Esophagus (tissue), 2 donors: ENCODE data around the gene ABCC9. TPM values are rescaled to one million over a fixed set of nuclear protein-coding genes. Genes with fewer than 3 reads are reported as not detected.
"Not testable (repeated sequence)": the region's sequence is repeated elsewhere in the genome, so short reads cannot be mapped to it uniquely, and the experiment has no call there.

Experiments
- H3K27ac ChIP-seq, 2 donors: one replicate each; pipeline ENCODE4 v1.5.1; 2013; ENCODE audit warnings: low read depth in 2 of 2, mild to moderate bottlenecking in 2 of 2, inconsistent platforms in 1 of 2, low read length in 1 of 2, moderate library complexity in 1 of 2
- H3K27me3 ChIP-seq, 2 donors: one replicate each; pipeline ENCODE4 v1.6.1; 2013; ENCODE audit warnings: low read length in 2 of 2, control low read depth in 1 of 2, mild to moderate bottlenecking in 1 of 2; ENCODE audit not compliant: insufficient read depth in 2 of 2, control insufficient read depth in 1 of 2
- H3K36me3 ChIP-seq, 2 donors: one replicate each; pipeline ENCODE4 v1.6.1; 2013; ENCODE audit warnings: low read length in 1 of 2; ENCODE audit not compliant: control insufficient read depth in 2 of 2, insufficient read depth in 2 of 2
- H3K4me1 ChIP-seq, 2 donors: one replicate each; pipeline ENCODE4 v1.6.1; 2013; ENCODE audit warnings: low read length in 1 of 2; ENCODE audit not compliant: control insufficient read depth in 2 of 2, insufficient read depth in 2 of 2
- H3K4me3 ChIP-seq, 2 donors: one replicate each; pipeline ENCODE4 v1.5.1; 2013; ENCODE audit warnings: low read length in 2 of 2, mild to moderate bottlenecking in 2 of 2, low read depth in 1 of 2, moderate library complexity in 1 of 2
- H3K9me3 ChIP-seq, 2 donors: one replicate each; pipeline ENCODE4 v1.6.1; 2013; ENCODE audit warnings: mild to moderate bottlenecking in 2 of 2, low read depth in 1 of 2, low read length in 1 of 2, moderate library complexity in 1 of 2; ENCODE audit not compliant: control insufficient read depth in 2 of 2, insufficient read depth in 1 of 2
- WGBS, 2 donors: extraction: QIAGEN DNeasy Blood & Tissue Kit; methylation state at CpG; one replicate each; pipeline ENCODE4 v1.1.7; 2013; 5-methylcytosine and 5-hydroxymethylcytosine counted together
- polyA plus RNA-seq, 2 donors: library from polyadenylated mRNA; stranded (reverse); fragments of 200-250 nt; gene quantifications; one replicate each; pipeline ENCODE4 v1.2.3, GENCODE V29; 2013
- donor health status: healthy with polysubstance abuse.
- donor health status: Bipolar disorder and iron deficiency.

ABCC9 gene
- polyA plus RNA-seq, 2 donors = 0.61 to 1.6 TPM

DNA sequence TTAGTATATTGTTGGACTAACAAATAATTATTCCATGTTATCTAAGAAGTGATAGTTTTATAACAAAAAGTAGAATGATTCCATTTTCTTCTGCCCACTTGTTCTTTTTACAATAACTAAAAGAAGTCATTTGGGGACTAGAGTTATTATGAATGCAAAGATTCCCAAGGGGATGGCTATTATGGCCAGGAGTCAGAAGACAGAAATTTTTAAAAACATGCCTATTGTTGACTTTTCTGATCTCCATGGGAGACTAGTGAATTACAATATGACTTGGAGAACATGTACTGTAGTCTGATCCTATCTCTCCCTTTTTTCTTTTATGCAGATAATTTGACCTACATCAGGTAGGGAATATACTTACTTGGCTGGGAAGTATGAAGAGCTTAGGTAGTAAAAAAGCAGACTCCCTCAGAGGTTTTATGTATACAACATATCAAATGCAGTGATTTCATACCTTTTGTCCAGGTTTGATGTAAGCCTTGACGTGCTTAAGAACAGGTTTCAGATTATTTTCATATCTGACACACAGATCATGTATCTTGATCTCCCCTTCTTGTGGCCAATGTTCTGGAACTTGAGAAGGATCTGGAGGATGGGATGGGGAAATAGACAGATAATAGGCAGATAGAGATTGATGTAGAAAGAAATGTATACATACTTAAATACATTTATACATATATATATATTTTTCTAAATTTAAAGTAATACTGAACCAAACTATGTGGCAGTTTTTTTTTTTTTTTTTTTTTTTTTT, 125.7 kb downstream of the ABCC9 start:
- 78 to 79% methylated on average over 1 of the region's 1 CpG for WGBS, 2 donors
- no peaks in the 10 kb centered on the region for H3K4me1 ChIP-seq
- H3K36me3 ChIP-seq = no peaks in the 10 kb centered on the region
- H3K9me3 ChIP-seq = no peaks in the 10 kb centered on the region
- no peak overlapping the region for H3K27ac ChIP-seq
- H3K4me3 ChIP-seq = no peak overlapping the region
- no peaks in the 10 kb centered on the region for H3K27me3 ChIP-seq

GRCh38 chr12:21814814-21815213, 126.4 kb downstream of the ABCC9 start:
- WGBS, 2 donors = 88 to 90% methylated on average over 3 of the region's 3 CpGs
- no peaks in the 10 kb centered on the region for H3K9me3 ChIP-seq
- no peak overlapping the region for H3K4me3 ChIP-seq
- no peak overlapping the region for H3K27ac ChIP-seq
- H3K4me1 ChIP-seq = no peaks in the 10 kb centered on the region
- no peaks in the 10 kb centered on the region for H3K36me3 ChIP-seq
- no peaks in the 10 kb centered on the region for H3K27me3 ChIP-seq

- Histone ChIP-seq H3K27me3 (no peaks in the 10 kb centered on the region), H3K27ac (no peak overlapping the region), H3K9me3 (no peaks in the 10 kb centered on the region), H3K4me3 (no peak overlapping the region), H3K4me1 (no peaks in the 10 kb centered on the region), H3K36me3 (no peaks in the 10 kb centered on the region)
- 85 to 93% methylated on average over 2 of the region's 2 CpGs for WGBS, 2 donors
Measured at GRCh38 chr12:21814327-21814726, 126.9 kb downstream of the ABCC9 start.

GRCh38 chr12:21813751-21814150, 127.5 kb downstream of the ABCC9 start:
- no peak overlapping the region for H3K27ac ChIP-seq
- 85 to 87% methylated on average over 3 of the region's 3 CpGs for WGBS, 2 donors
- no peak overlapping the region for H3K4me3 ChIP-seq
- no peaks in the 10 kb centered on the region for H3K36me3 ChIP-seq
- no peaks in the 10 kb centered on the region for H3K4me1 ChIP-seq
- H3K9me3 ChIP-seq = no peaks in the 10 kb centered on the region
- H3K27me3 ChIP-seq = no peaks in the 10 kb centered on the region

GRCh38 chr12:21813125-21813524, 128.1 kb downstream of the ABCC9 start:
- no peak overlapping the region for H3K4me3 ChIP-seq
- H3K27ac ChIP-seq = no peak overlapping the region
- H3K27me3 ChIP-seq = no peaks in the 10 kb centered on the region
- no peaks in the 10 kb centered on the region for H3K36me3 ChIP-seq
- H3K4me1 ChIP-seq = no peaks in the 10 kb centered on the region
- H3K9me3 ChIP-seq = no peaks in the 10 kb centered on the region

DNA sequence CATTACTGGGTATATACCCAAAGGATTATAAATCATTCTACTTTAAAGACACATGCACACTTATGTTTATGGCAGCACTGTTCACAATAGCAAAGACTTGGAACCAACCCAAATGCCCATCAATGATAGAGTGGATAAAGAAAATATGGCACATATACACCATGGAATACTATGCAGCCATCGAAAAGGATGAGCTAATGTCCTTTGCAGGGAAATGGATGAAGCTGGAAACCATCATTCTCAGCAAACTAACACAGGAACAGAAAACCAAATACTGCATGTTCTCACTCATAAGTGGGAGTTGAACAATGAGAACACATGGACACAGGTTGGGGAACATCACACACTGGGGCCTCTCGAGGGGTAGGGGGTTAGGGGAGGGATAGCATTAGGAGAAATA, 128.9 kb downstream of the ABCC9 start:
- WGBS, 2 donors = 83% methylated on average over 2 of the region's 2 CpGs
- H3K36me3 ChIP-seq, H3K27ac ChIP-seq, H3K4me3 ChIP-seq, H3K4me1 ChIP-seq, H3K27me3 ChIP-seq, H3K9me3 ChIP-seq: not testable (repeated sequence)

DNA sequence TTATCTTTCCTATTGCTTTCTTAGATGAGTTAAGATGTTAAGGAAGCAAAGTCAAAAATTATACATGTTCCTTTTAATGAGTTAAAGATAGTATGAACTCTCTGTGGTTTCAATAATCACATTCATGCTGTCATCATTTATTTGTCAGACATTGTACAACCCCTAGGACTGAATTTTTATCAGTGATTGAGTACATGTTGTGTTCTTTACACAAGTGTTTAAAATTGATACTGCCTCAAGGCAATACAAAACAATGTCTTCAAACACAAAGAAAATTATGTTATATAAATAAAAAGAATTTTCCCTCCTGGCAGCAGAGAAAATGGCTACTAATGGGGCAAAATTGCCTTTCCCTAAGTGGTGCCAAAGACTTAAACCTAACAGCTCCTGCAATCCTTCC, 132.1 kb downstream of the ABCC9 start:
- H3K4me1 ChIP-seq = no peaks in the 10 kb centered on the region
- H3K9me3 ChIP-seq = no peaks in the 10 kb centered on the region
- H3K4me3 ChIP-seq = no peak overlapping the region
- no peak overlapping the region for H3K27ac ChIP-seq
- H3K36me3 ChIP-seq = no peaks in the 10 kb centered on the region
- no peaks in the 10 kb centered on the region for H3K27me3 ChIP-seq

DNA sequence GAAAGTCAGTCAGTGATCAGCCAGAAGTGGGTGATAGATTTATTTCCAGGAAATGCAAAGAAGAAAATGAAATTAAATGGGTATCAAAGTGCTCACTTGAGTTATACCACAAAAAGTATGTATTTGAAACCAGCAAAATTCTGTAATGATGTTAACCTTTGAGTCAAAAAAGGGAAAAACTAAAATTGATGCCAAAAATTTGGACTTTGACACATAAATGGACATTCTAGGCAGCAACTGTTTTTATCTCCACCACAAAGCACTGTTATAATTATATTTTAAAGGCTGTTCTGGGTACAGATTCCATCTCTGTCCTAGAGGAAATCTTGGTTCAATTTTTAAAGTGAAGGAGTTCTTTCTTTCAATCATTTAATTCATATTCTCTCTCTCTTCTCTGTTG, 135.0 kb downstream of the ABCC9 start:
- Histone ChIP-seq H3K4me3 (no peak overlapping the region), H3K27ac (no peak overlapping the region), H3K36me3 (no peaks in the 10 kb centered on the region), H3K4me1 (no peaks in the 10 kb centered on the region), H3K9me3 (no peaks in the 10 kb centered on the region), H3K27me3 (no peaks in the 10 kb centered on the region)

DNA sequence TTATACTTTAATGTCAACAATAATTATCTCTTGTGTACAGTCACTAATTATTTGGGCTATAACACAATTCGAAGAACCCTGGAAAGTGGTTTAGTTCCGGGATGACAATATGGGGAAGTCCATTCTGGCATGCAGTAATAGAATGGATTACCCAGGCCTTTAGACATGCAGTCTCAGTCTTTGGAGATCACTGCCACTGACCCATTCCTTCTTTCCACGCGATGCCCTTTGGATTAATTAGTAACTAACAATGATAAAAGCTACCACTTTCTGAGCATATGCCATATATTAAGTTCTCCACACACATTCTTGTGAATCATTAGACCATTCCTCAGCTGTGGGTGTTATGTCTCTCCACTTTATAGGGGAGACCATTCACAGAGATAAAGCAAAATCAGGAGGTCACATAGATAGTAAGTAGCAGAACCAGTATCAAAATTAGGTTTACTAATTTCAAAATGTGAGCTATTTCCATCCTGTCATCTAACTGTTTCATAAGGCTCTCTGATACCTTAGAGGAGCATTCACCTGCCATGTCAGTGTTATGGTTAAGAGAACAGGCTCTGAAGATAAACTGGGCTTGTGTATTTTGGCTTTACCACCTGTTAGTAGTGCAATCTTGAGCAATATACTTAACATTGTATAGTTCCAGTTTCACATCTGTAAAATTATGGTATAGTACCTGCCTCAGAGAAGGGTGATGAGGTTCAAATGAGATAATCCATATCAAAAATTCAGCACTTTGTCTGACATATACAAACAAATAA, 139.5 kb downstream of the ABCC9 start:
- Histone ChIP-seq H3K27me3 (no peaks in the 10 kb centered on the region), H3K4me1 (no peaks in the 10 kb centered on the region), H3K27ac (no peak overlapping the region), H3K4me3 (no peak overlapping the region), H3K36me3 (no peaks in the 10 kb centered on the region), H3K9me3 (no peaks in the 10 kb centered on the region)
- 73 to 87% methylated on average over 4 of the region's 4 CpGs for WGBS, 2 donors

- 44 to 62% methylated on average over 1 of the region's 1 CpG for WGBS, 2 donors
- no peaks in the 10 kb centered on the region for H3K27me3 ChIP-seq
- no peak overlapping the region for H3K4me3 ChIP-seq
- H3K9me3 ChIP-seq = no peaks in the 10 kb centered on the region
- no peaks in the 10 kb centered on the region for H3K4me1 ChIP-seq
- no peak overlapping the region for H3K27ac ChIP-seq
- H3K36me3 ChIP-seq = no peaks in the 10 kb centered on the region
Measured at GRCh38 chr12:21800011-21800410, 141.2 kb downstream of the ABCC9 start.
